Stromal cell of bone marrow (primary cell): ENCODE data around the gene RPP25.

Experiments
- DNase-seq: peaks from one replicate; pipeline ENCODE4 v3.0.0-alpha.2; 2012; ENCODE audit warnings: low read depth

RPP25 gene, protein sequence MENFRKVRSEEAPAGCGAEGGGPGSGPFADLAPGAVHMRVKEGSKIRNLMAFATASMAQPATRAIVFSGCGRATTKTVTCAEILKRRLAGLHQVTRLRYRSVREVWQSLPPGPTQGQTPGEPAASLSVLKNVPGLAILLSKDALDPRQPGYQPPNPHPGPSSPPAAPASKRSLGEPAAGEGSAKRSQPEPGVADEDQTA

DNA sequence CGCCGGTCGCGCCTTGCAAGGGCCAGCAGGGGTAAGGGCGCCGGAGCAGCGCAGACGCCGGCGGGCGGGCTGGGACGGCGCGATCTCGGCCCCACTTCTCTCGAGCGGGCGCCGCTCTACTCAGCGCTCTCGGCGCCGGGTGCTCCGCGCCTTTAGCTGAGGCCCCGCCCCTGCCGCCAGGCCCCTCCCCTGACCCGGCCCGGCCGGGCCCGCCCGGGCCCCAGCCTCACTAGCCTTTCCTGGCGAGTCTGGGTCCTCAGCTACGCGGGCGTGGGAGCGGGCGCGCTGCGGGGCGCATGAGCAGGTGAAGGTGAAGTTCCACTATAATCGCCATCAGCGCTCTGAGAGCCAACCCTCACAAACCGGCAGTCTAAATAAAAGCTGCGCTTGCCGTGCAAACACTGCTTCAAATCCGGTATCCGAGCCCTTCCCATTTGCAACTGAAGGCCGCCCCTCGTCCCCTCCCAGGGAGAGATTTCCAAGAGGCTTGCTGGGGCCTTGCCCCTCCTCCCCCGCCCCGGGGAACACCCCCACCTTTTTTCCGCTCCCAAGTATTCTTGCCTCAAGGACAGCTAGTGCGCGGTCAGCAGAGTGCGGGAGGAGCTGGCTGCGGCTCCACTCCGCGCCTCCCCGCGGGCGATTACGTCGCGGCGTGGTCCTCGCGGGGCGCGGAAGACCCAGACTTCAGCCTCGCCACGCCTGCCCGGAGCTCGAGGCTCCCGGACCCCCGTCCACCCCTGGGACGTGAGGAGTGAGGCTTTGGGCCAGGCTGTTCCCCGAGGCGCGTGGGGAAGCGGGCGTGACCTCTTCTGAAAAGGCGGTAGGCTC lies at the start of gene RPP25:
RPP25 (minus strand) TSS at position 125 of the 828 bp plus-strand sequence. CDS start 189 bp downstream, outside the sequence.
- peak; percentile 58 for DNase-seq

DNA sequence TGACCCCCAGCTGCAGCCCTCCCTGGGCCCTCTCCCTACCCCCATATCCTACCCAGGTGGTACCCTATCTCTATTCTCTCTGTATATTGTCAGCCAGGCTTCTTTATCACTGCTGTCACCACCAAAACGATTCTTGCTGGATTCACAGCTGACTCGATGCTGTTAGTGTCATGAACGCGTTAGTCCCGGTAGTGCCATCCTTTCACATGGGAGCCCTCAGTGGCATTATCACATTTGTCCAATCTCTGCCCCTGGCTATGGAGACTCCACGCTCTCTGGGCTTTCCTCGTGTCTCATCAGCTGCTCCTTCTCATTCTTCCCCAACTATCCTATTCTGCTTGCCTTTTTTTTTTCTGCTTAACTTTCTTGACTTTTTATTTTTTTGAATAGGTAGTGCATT lies 45.8 kb upstream of the RPP25 start:
- DNase-seq, result no peak

DNA sequence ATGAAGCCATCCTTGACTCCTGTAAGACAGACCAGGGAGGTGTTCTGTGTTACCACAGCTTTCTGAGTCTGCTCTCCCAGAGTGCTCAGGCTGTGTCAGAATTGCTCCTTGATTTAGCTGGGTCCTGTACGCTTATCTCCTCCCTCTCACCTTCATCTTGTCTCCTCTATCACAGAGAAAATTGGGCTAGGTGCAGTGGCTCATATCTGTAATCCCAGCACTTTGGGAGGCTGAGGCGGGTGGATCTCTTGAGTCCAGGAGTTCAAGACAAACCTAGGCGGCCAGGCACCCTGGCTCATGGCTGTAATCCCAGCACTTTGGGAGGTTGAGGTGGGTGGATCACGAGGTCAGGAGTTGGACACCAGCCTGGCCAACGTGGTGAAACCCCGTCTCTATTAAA lies 44.7 kb upstream of the RPP25 start:
- no peak for DNase-seq

DNA sequence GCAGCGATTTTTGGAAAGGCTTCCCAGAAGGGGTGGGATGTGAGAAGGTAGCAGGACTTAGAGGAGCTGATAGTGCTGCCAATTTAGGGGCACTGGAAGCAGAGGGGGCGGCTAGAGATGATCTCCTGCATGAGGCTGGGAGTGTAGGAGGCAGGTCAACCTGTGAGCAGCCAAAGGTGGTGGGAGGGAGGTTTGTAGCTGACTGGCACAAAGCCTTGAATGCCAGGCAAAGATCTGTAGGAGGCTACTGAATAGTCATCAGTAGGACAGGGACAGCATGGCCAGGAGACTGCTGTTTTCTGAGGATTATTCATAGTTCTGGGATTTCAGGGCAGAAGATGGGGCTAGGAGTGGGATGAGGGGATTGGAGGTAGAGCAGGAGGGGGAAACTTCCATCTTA lies 41.0 kb upstream of the RPP25 start:
- no peak for DNase-seq

DNA sequence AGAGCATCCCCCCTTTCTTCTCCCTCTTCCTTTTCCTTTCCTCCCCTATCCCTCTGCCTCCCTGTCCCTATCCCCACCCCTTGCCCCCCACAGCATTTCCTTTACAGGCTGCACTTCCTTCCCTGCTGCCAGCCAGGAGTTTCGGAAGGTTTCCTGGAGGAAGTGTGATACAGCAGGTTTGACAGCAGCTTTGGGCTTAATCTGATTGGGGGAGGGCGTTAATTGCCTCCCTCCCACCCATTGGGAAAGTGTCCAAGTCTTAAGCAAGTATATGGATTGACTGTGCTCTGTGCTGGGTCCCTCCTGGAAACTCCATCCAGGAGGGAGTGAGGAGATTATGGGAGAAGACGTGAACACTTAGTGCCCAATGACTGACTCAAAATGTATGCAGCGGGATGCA lies 40.6 kb upstream of the RPP25 start:
- no peak for DNase-seq

DNA sequence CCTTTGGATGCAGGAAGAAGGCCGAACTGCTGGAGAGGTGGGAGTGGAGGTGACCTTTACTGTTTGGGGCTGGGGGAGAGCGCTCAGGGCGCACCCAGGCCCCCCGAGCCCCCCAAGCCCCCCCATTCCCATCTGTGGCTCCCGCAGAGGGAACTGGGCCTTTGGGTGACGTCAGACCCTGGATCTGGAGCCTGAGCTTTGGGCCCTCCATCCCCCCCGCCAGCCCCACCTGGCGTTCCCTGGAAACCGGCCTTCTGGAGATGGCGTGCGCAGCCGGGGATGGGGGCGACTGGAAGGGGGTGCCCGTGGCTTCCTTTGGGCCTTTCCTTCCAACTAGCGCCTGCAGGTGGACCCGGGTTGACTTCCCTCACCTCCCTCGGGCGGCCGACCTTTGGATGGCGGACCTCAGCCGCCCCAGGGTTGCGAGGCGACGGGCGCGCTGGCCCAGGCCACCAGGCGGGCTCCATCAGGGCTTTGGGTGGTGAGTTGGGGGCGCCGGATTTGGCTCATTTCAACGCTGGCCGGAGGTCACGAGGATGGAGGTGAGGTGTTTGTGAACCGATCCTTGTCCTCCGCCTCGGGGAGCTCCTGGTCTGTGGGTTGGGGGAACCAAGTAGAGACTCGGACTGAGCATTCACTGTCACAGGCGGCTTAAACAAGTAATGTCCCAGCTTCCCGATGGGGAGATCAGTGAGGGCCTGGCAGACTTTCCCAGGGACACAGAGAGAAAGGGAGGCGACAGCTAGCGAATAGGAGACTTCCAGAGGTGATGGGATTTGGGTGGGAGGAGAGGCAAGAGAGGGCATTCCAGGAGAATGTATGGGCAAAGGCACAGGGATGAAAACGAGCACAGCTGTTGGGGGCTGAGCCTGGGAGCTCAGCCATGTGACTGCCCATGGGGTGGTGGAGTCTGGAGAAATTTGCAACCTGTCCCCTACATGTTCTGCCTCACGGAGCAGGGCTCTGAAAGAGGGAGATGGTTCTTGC lies 39.5 kb upstream of the RPP25 start:
- DNase-seq, result no peak

DNA sequence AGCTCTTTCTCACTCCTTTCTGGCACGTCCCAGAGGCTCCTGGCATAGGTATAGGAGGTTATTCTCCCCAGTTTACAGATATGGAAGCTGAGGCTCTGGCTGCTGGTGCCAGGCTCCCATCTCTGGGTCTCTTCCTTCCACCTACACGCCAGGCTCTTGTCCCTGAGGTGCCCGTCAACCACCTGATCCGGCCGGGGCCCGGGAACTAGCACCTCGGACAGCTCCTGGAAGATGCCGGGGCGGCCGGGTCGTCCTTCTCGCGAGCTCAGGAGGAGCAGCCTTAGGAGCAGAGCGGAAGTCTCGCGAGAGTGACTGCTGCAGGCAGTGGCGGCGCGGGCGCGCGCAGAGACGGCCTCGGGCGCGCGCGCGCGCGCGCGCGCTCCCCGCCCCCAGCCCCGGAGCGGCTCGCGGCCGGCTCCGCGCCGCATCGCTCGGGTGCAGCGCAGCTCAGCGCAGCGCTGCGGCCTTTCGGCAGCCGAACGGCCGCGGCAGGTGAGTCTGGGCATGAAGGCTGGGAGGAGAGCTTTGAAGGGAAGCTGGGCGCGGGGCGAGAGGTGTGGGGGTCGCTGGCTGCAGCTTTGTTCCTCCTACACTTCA lies 38.7 kb upstream of the RPP25 start, which contains the start of gene SCAMP5:
SCAMP5 (plus strand) TSS at position 382 of the 597 bp plus-strand sequence. CDS start 16,277 bp downstream, outside the sequence.
- peak; percentile 83 for DNase-seq

DNA sequence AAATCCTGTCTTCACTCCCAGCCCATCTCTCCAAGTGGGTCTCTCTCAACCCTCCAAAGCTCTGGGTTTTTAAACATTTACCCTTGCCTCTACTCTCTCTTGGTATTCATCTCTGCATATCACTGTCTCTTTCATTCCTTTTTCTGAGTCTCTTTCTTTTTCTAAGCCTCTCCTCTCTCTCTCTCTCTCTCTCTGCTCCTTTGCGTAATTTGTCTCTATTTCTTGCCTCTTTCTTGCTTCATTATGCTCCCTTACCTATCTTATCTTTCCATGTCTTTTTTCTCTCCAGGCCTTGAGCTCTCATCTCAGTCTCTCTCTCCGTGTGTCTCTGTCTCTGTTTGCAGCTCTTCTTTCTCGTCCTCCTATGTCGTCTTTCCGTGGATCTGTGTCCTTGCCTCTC lies 38.1 kb upstream of the RPP25 start:
- no peak for DNase-seq

DNA sequence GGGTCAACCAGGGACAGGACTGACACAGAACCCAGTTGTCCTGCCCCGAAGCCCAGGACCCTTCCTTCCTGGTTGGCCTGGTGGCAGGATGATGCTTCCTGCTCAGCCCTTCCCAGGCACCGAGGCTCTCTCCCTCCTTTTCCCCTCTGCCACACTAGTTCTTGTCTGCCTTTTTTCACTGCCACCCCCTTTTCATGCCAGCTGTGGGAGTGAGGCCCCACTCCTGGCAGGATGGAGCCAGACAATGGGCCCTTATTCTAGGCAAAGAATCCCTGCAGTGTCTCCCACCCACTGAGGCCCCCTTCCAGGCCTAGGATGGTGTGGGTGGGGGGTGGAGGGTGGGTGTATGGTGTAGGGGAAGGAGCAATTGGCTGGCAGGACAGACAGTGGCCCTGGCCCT lies 37.7 kb upstream of the RPP25 start:
- DNase-seq, result no peak

DNA sequence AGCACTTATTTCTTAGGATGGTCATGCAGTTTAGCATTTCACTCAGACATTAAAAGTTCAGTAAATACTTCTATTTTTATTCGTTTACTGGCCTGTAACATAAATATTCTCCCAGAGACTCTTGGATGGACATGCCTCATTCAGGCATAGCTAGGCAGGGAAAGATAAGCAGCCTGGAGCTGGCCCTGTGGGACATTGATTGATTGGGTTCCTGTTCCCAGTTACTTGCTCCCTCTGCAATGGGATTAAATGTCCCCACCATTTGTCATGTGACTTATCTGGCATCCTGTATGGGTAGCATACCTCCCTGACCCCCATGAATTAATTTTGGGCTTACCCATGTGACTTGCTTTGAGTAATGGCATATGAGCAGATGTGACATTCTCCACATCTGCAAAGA lies 36.0 kb upstream of the RPP25 start:
- no peak for DNase-seq

DNA sequence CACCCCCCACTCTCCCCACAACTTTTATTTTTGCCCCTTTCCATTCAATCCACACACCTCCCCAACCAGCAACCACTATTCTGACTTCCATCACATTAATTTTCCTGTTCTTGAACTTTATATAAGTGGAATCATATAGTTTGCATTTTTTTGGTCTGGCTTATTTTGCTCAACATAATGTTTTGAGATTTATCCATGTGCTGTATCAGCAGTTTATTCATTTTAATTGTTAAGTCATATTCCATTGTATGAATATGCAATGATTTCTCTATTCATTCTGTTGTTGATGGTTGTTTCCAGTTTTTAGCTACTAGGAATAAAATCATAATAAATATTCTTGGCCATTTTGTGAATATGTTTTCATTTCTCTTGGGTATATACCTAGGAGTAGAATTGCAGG lies 33.0 kb upstream of the RPP25 start:
- no peak for DNase-seq

DNA sequence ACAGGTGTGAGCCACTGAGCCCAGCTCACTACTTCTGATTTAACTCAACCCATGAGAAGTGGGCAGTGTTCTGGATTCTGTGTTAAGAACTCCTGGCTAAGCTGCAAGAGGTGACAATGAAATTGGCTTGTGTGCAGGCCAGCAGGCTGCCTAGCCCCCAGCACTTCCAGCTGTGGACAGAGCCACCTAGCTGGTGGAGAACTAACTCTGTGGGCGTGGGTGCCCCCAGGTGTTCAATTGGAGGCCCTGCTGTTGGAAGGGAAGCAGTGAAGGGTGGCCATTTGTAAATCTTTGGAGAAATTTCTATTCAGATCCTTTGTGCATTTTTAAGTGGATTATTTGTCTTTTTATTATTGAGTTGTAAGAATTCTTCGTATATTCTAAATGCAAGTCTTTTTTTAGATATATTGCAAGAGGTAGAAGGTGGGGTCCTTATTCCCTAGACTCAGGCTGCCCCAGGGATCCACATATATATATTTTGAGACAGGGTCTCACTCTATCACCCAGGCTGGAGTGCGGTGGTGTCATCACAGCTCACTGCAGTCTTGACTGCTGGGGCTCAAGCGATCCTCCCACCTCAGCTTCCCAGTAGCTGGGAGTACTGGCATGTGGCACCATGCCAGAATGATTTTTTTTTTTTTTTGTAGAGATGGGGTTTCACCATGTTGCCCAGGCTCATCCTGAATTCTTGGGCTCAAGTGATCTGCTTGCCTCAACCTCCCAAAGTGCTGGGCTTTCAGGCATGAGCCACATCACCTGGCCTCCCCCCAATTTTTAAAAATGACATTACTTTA lies 31.6 kb upstream of the RPP25 start:
- no peak for DNase-seq

DNA sequence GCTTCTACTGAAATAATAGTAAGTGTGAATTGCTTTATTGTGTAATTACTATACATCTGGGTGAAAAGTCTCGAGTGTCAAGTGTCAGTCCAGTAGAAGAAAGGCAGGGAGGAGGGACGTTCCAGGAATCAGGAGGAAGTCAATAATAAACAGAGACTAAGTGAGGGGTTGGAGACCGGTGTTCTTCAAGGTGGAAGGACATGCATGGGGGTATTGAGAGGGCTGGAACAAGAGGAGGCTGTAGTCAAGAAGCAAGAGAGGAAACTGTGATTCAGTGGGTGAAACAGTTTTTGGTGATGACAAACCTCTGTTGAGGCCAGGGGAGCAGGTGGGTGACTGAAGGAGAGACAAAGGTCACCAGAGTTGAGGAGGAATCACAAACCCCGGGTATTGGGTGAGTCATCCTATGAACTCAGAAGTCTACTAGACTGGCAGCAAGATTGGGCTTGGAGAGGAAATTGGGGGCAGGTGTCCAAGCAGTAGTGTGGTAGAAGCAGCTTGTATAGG lies 27.2 kb upstream of the RPP25 start:
- no peak for DNase-seq

DNA sequence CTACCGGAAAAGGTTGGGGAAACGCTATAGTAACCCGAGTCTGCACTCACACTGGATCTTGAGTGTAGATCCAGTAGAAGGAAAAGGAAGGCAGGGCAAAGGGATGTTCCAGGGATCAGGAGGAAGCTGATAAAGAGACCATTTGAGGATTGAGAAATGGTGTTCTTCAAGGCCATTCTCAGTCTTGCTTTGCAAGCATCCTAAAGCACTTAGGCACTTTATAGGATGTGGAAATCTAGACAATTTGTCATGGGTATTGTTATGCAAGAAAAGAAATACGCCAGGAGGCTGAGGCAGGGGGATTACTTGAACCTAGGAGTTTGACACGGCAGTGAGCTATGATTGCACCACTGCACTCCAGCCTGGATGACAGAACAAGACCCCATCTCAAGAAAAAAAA lies 25.6 kb upstream of the RPP25 start:
- no peak for DNase-seq

DNA sequence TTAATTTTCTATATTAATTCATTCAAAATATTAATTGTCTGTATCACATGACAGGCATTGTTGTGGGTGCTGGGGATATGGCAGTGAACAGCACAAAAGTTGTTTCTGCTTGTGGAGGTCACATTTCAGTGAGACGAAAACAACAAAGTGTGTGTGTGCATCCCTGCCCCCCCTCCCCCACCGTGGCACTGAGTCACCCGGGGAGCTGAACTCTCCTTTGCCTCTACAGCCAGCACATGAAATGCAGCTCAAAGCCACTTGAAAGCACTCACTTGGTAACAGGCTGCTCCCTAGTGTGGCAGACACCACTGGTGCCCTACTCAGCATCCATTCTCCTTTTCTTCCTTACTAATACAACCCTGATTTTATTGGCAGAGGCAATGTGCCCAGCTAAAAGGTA lies 21.9 kb upstream of the RPP25 start:
- peak; percentile 17 for DNase-seq

DNA sequence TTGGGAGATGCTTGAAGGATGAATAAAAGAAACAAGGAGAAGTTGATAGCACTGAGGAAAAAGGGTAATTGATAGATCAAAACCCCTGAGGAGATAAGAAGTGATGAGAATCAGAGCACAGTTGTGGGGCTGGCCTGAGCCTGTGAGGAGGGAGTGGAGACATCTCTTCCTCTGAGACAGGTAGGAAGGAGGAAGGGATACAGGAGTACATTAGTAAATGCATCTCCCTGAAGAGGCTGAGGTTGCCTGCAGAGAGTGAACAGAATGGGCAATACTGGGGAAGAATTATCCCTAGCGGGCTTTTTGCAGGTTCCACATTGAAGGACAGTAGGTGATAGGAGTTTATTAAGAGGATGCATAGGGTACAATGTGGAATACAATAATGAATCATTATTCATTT lies 21.5 kb upstream of the RPP25 start:
- no peak for DNase-seq

DNA sequence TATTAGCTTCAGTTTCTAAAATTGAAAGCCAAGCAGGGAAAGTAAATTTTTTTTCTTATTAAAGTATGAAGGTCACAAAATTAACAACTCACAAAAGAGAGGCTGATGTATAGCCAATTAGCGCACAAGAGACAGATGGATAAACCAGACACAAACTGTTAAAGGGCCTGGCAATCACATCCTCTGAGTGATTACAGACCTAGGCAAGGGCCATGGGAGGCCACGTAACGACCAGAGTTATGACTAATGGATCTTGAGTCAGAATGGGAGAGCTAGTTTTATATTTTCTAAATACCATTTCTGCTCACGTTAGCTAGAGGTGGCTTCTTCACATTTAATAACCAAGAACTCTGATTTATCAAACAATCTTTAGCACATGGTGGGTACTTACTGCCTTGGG lies 21.0 kb upstream of the RPP25 start:
- DNase-seq, result no peak

DNA sequence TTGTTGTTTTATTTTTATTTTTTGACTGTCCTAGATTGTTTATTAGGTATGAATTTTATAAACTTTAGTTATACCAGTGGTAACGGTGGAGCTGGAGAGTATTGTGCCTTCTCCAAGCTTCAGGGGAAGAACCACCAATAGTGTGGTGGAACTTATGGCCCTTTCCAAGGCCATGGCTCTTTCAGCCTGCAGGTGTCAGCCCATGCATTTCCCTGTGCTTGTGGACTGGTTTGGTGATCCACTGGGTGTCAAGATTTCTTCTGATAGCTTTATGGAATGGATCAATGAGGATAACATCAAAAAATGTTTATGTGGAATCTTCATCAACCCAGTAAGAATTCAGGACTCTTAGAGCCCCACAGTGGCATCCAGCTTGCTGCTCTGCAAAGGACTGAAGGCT lies 19.6 kb upstream of the RPP25 start:
- DNase-seq, result no peak

DNA sequence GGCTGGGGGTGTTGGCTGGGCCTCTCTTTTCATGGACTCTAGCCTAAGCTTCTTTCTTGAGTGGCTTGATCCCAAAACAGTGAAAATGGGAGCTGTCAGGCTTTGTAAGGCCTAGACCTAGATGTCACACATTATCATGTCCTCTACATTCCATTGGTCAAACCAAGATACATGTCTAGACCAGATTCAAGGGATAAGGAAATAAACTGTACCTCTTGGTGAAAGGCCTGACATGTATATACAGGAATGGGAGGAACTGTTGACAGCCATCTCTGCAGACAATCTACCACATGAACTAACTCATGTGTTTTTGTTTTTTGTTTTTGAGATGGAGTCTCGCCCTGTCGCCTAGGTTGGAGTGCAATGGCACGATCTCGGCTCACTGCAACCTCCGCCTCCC lies 11.1 kb upstream of the RPP25 start:
- DNase-seq, result no peak

DNA sequence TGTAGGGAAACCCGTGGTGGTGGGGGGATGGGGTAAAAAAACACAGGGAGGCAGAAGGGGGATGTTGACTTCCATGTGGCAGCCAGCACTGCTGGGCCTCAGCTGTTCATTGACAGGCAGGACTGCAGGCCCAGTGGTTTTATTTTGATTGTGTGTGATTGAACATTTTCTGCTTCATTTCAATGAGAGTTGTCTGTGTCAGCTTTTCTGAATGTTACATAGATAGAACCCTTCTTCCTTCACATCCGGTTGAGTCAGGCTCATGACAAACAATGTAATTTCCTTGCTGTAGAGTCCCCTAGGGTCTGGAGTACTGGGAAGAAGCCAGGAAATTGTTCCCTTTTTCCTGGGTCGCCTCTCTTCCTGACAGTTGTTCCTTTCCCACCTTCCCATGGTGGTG lies 8.2 kb upstream of the RPP25 start:
- DNase-seq, result peak; percentile 38

DNA sequence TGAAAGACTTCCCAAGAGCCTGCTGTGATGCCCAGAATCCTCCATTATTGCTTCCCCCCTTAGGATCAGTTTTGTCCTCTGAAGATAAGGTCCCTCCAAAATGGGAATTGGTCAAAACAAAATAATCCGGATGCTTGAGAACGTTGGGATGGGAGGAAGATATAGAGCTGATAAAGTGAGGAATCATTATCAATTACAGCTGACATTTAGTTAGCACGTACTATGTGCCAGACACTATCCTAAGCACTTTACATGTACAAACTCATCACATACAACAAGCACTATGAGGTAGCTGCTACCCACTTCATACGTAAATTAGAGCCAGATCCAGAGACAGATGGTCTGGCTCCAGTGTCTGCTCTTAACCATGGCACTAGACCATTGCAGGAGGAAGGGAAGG lies 6.6 kb upstream of the RPP25 start:
- DNase-seq, result no peak
